ENCODE measurements around the gene ZNF236.

The ZNF236 gene

GRCh38 chr18:76859474-76860339, 37.4 kb downstream of the ZNF236 start:
- DNase-seq (ENCODE audit: low spot score), result no peak

- no peak for DNase-seq (ENCODE audit: low spot score)
Observed at GRCh38 chr18:76860411-76860810, 38.1 kb downstream of the ZNF236 start.

GRCh38 chr18:76866666-76867065, 44.3 kb downstream of the ZNF236 start:
- peak; percentile 39 for DNase-seq (ENCODE audit: low spot score)

GRCh38 chr18:76873311-76873710, 51.0 kb downstream of the ZNF236 start:
- DNase-seq (ENCODE audit: low spot score), result no peak

- no peak for DNase-seq (ENCODE audit: low spot score)
Observed at GRCh38 chr18:76873713-76874112, 51.4 kb downstream of the ZNF236 start.

- DNase-seq (ENCODE audit: low spot score), result no peak
Observed at GRCh38 chr18:76874642-76875389, 52.5 kb downstream of the ZNF236 start.

- DNase-seq (ENCODE audit: low spot score), result peak; percentile 55
Observed at GRCh38 chr18:76875390-76876325, 53.3 kb downstream of the ZNF236 start.

GRCh38 chr18:76878426-76878825, 56.1 kb downstream of the ZNF236 start:
- DNase-seq (ENCODE audit: low spot score), result no peak

GRCh38 chr18:76880026-76880425, 57.7 kb downstream of the ZNF236 start:
- no peak for DNase-seq (ENCODE audit: low spot score)

GRCh38 chr18:76881744-76882143, 59.4 kb downstream of the ZNF236 start:
- peak; percentile 36 for DNase-seq (ENCODE audit: low spot score)

GRCh38 chr18:76882146-76882545, 59.8 kb downstream of the ZNF236 start:
- peak; percentile 73 for DNase-seq (ENCODE audit: low spot score)

GRCh38 chr18:76885001-76885400, 62.6 kb downstream of the ZNF236 start:
- no peak for DNase-seq (ENCODE audit: low spot score)

- no peak for DNase-seq (ENCODE audit: low spot score)
Observed at GRCh38 chr18:76886112-76886511, 63.8 kb downstream of the ZNF236 start.

- DNase-seq (ENCODE audit: low spot score), result no peak
Observed at GRCh38 chr18:76889091-76889699, 66.8 kb downstream of the ZNF236 start.

GRCh38 chr18:76892832-76893231, 70.5 kb downstream of the ZNF236 start:
- DNase-seq (ENCODE audit: low spot score), result no peak

- no peak for DNase-seq (ENCODE audit: low spot score)
Observed at GRCh38 chr18:76894566-76895346, 72.4 kb downstream of the ZNF236 start.

- DNase-seq (ENCODE audit: low spot score), result no peak
Observed at GRCh38 chr18:76895498-76895897, 73.1 kb downstream of the ZNF236 start.

GRCh38 chr18:76896677-76897076, 74.3 kb downstream of the ZNF236 start:
- DNase-seq (ENCODE audit: low spot score), result no peak

GRCh38 chr18:76897257-76897656, 74.9 kb downstream of the ZNF236 start:
- no peak for DNase-seq (ENCODE audit: low spot score)

GRCh38 chr18:76903386-76903785, 81.0 kb downstream of the ZNF236 start:
- no peak for DNase-seq (ENCODE audit: low spot score)

- DNase-seq (ENCODE audit: low spot score), result no peak
Observed at GRCh38 chr18:76905821-76906220, 83.5 kb downstream of the ZNF236 start.

Data from cerebellar cortex (tissue), 1 donor.